K562 (cell line): ENCODE measurements around the gene GALNT13. TPM values are rescaled to one million over a fixed set of nuclear protein-coding genes. Genes with fewer than 3 reads are reported as not detected.

Source experiments
- ATAC-seq: fragments of 200-7000 bp; cut with Tn5 transposase; 3 replicates; pipeline ENCODE4 v1.9.1; 2020; ENCODE audit warnings: moderate library complexity
- BruUV-seq: library from RNA; stranded (reverse); fragments of 400-500 nt; replicated peaks from 2 replicates; lab custom pipeline; 2021; lab: Mats Ljungman, UMichigan
- CTCF ChIA-PET: fragments of 300-600 bp; formaldehyde crosslinking; extraction: SDS; loops from one replicate; lab custom pipeline; 2021; ENCODE audit warnings: low intra/inter-chr PET ratio; lab: Yijun Ruan, JAX
- POLR2A ChIA-PET: fragments of 300-600, 350-650 bp; sonication (Branson Sonifier 250); formaldehyde crosslinking; extraction: SDS; loops from one replicate; lab custom pipeline; 2021; ENCODE audit warnings: antibody characterized with exemption, inconsistent platforms; lab: Yijun Ruan, JAX
- DNase-seq, 4 experiments: peaks; one replicate each; pipeline versions ENCODE4 v3.0.0 to v3.0.0-alpha.2; 2011 to 2018; ENCODE audit warnings: low spot score in 3 of 4, mixed read lengths in 3 of 4; ENCODE audit errors: extremely low read depth in 1 of 4
- FAIRE-seq: peaks from 2 replicates; lab custom pipeline; 2011; peaks lifted over from hg19 to GRCh38; lab: Jason Lieb, UNC
- H2AFZ ChIP-seq: 2 replicates; pipeline ENCODE4 v1.6.0; 2011; ENCODE audit warnings: low read depth, low read length, control low read depth, inconsistent platforms
- H3K27ac ChIP-seq: fragments of 200-600 bp; 3 replicates; pipeline ENCODE4 v1.8.0; 2011; ENCODE audit warnings: low read depth, mild to moderate bottlenecking, control low read depth, inconsistent platforms, low read length, moderate library complexity, mixed read lengths; ENCODE audit errors: extremely low read depth
- H3K27me3 ChIP-seq, 2 experiments: fragments of 300-600 bp in 1 of 2; 2 replicates in 1 of 2; 3 replicates in 1 of 2; pipeline versions ENCODE4 v1.6.0 to v1.8.0; 2011; ENCODE audit warnings: inconsistent platforms in 2 of 2, low read length in 2 of 2, mild to moderate bottlenecking in 1 of 2, mixed read lengths in 1 of 2, moderate library complexity in 1 of 2; ENCODE audit not compliant: control insufficient read depth in 2 of 2, insufficient read depth in 2 of 2
- H3K36me3 ChIP-seq: fragments of 300-600 bp; 3 replicates; pipeline ENCODE4 v1.8.0; 2011; ENCODE audit warnings: mild to moderate bottlenecking, low read length, inconsistent platforms; ENCODE audit not compliant: control insufficient read depth, insufficient read depth
- H3K4me1 ChIP-seq, 2 experiments: fragments of 200-600 bp in 1 of 2; replicated peaks in 1 of 2; 2 replicates in 1 of 2; 3 replicates in 1 of 2; pipeline versions ENCODE4 v1.5.1 to v1.8.0; 2011; ENCODE audit warnings: inconsistent platforms in 2 of 2, low read length in 2 of 2, mild to moderate bottlenecking in 1 of 2, mixed read lengths in 1 of 2, moderate library complexity in 1 of 2; ENCODE audit not compliant: control insufficient read depth in 2 of 2, insufficient read depth in 2 of 2
- H3K4me2 ChIP-seq: 2 replicates; pipeline ENCODE4 v1.6.1; 2011; ENCODE audit warnings: low read length, control low read depth, inconsistent platforms, mixed read lengths; ENCODE audit not compliant: insufficient read depth
- H3K4me3 ChIP-seq: fragments of 200-600 bp; sonication (generic), shearing (Covaris generic); 2 replicates; pipeline ENCODE4 v1.5.1; 2016; ENCODE audit warnings: control low read depth, inconsistent platforms
- H3K79me2 ChIP-seq: fragments of 200-600 bp; 3 replicates; pipeline ENCODE4 v1.8.0; 2011; ENCODE audit warnings: low read length, inconsistent platforms; ENCODE audit not compliant: control insufficient read depth, insufficient read depth
- H3K9ac ChIP-seq, 2 experiments: 2 replicates each; pipeline versions ENCODE4 v1.6.0 to v1.6.1; 2011; ENCODE audit warnings: low read depth in 2 of 2, low read length in 2 of 2, control low read depth in 1 of 2, inconsistent platforms in 1 of 2, mild to moderate bottlenecking in 1 of 2, mixed read lengths in 1 of 2; ENCODE audit not compliant: insufficient read depth in 1 of 2
- H3K9me1 ChIP-seq: one replicate; pipeline ENCODE4 v1.6.0; 2011; ENCODE audit warnings: inconsistent platforms, mild to moderate bottlenecking, low read length, moderate library complexity; ENCODE audit not compliant: control insufficient read depth, insufficient read depth
- H3K9me3 ChIP-seq: replicated peaks from 2 replicates; pipeline ENCODE4 v1.5.1; 2011; ENCODE audit warnings: low read depth, low read length, inconsistent platforms; ENCODE audit not compliant: control insufficient read depth, insufficient read depth
- H4K20me1 ChIP-seq: replicated peaks from 2 replicates; pipeline ENCODE4 v1.6.1; 2011; ENCODE audit warnings: low read length, inconsistent platforms, mixed read lengths; ENCODE audit not compliant: control insufficient read depth, insufficient read depth
- BACH1 ChIP-seq: fragments of 200-800 bp; sonication (Bioruptor generic); IDR thresholded peaks from 2 replicates; pipeline ENCODE4 v1.6.1; 2016; ENCODE audit warnings: missing genetic modification characterization, missing compliant biosample characterization
- CHD2 ChIP-seq: IDR thresholded peaks from 2 replicates; pipeline ENCODE4 v1.6.1; 2011; ENCODE audit warnings: low read depth, low read length
- JUNB ChIP-seq: fragments of 450-650 bp; formaldehyde crosslinking; conservative IDR thresholded peaks from 2 replicates; pipeline ENCODE4 v1.4.0; 2020; ENCODE audit warnings: mild to moderate bottlenecking
- NR3C1 ChIP-seq: sonication (generic); formaldehyde crosslinking; IDR thresholded peaks from 2 replicates; pipeline ENCODE4 v1.8.1; 2022; ENCODE audit warnings: missing genetic modification reagents
- PHF21A ChIP-seq: fragments of 450-650 bp; IDR thresholded peaks from 2 replicates; pipeline ENCODE4 v1.6.1; 2017; ENCODE audit warnings: low read depth, borderline replicate concordance
- PTTG1 ChIP-seq: fragments of 450-650 bp; IDR thresholded peaks from 2 replicates; pipeline ENCODE4 v1.6.1; 2016; ENCODE audit warnings: low read depth, mild to moderate bottlenecking, missing genetic modification characterization, missing compliant biosample characterization
- STAT5A ChIP-seq: IDR thresholded peaks from 2 replicates; pipeline ENCODE4 v1.6.1; 2012; ENCODE audit warnings: low read length, inconsistent platforms, borderline replicate concordance
- ZBTB17 ChIP-seq: fragments of 450-650 bp; formaldehyde crosslinking; IDR thresholded peaks from 2 replicates; pipeline ENCODE4 v1.4.0; 2020; ENCODE audit warnings: mild to moderate bottlenecking
- ZBTB9 ChIP-seq: fragments of 450-650 bp; formaldehyde crosslinking; IDR thresholded peaks from 2 replicates; pipeline ENCODE4 v1.4.0; 2020; ENCODE audit warnings: mild to moderate bottlenecking, moderate library complexity
- ZNF431 ChIP-seq: sonication (generic); formaldehyde crosslinking; IDR thresholded peaks from 2 replicates; pipeline ENCODE4 v1.8.0; 2022; ENCODE audit warnings: mild to moderate bottlenecking, missing genetic modification reagents
- WGBS: fragments of 100-300 bp; shearing (Covaris generic); methylation state at CpG from one replicate; pipeline ENCODE4 v1.1.6; 2016; ENCODE audit warnings: low coverage, mixed read lengths; ENCODE audit not compliant: insufficient coverage; ENCODE audit errors: missing lambda C conversion rate; 5-methylcytosine and 5-hydroxymethylcytosine counted together
- in situ Hi-C: fragments of 300-500 bp; cut with MboI; formaldehyde crosslinking; loops from 4 replicates; pipeline ENCODE4 v1.15.0; 2018; ENCODE audit warnings: inconsistent platforms, mixed read lengths
- intact Hi-C: fragments of 100-400 bp; cut with micrococcal nuclease; formaldehyde crosslinking; loops from 2 replicates; pipeline ENCODE4 v1.14.2; 2022
- polyA plus RNA-seq, 8 experiments: library from polyadenylated mRNA; depleted of rRNA in 4 of 8; stranded (reverse) in 5 of 8; unstranded in 3 of 8; fragments of >200 nt; fragmentation: Nextera tagmentation in 2 of 8; fragmentation: Illumina TruSeq in 1 of 8; extraction: Ambion mirVana in 2 of 8; extraction: Trizol in 1 of 8; gene quantifications; 2 replicates each; pipeline versions ENCODE4 v1.2.1 to v1.2.3, GENCODE V29; 2011 to 2014; ENCODE audit warnings: inconsistent platforms in 1 of 8, missing spikeins in 1 of 8
- total RNA-seq, 7 experiments: library from RNA; depleted of rRNA in 6 of 7; stranded (reverse); fragments of >200 nt in 6 of 7; fragmentation: Illumina TruSeq in 2 of 7; extraction: Trizol in 2 of 7; gene quantifications; 2 replicates each; pipeline versions ENCODE4 v1.2.1 to v1.2.3, GENCODE V29; 2011 to 2021; ENCODE audit warnings: low replicate concordance in 1 of 7
- TF ChIP-seq, protein P1 (sequence below): IDR thresholded peaks from 2 replicates; pipeline ENCODE4 v1.6.1; 2011; ENCODE audit not compliant: insufficient read length; ENCODE audit errors: extremely low read depth

The GALNT13 gene
- total and polyA plus RNA-seq, 9 of the 15 experiments (the other 6 are each of a cell fraction or from before 2014, with no cell fraction given): not detected

GRCh38 chr2:154173164-154173563 is 301.4 kb downstream of the GALNT13 start:
- Histone ChIP-seq H4K20me1 (no peaks in the 10 kb centered on the region), H3K9me3 (no peaks in the 10 kb centered on the region), H3K9me1 (no peaks in the 10 kb centered on the region), H3K36me3 (no peaks in the 10 kb centered on the region), H3K4me3 (no peak overlapping the region), H2AFZ (no peak overlapping the region), H3K4me2 (no peak overlapping the region), H3K27me3 (no peaks in the 10 kb centered on the region), H3K27ac (no peak overlapping the region), H3K9ac (no peak overlapping the region), H3K79me2 (no peaks in the 10 kb centered on the region), H3K4me1 (no peaks in the 10 kb centered on the region)
- intact Hi-C loops: no loop called here
- ATAC-seq (no peak), FAIRE-seq (no peak), DNase-seq (no peak)
- 2% methylated on average over 2 of the region's 2 CpGs for WGBS
- TF ChIP-seq ZBTB9 (CRISPR knock-in tag): no peak
- TF ChIP-seq PTTG1: no peak
- no peak for TF ChIP-seq NR3C1 (CRISPR knock-in tag)
- TF ChIP-seq ZBTB17 (CRISPR knock-in tag): no peak
- no peak for TF ChIP-seq BACH1 (tag)
- TF ChIP-seq PHF21A: no peak
- no peak for TF ChIP-seq STAT5A
- TF ChIP-seq ZNF431 (CRISPR knock-in tag): no peak
- TF ChIP-seq, protein P1, sequence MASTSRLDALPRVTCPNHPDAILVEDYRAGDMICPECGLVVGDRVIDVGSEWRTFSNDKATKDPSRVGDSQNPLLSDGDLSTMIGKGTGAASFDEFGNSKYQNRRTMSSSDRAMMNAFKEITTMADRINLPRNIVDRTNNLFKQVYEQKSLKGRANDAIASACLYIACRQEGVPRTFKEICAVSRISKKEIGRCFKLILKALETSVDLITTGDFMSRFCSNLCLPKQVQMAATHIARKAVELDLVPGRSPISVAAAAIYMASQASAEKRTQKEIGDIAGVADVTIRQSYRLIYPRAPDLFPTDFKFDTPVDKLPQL: no peak
- TF ChIP-seq CHD2: no peak
- no peak for TF ChIP-seq JUNB (CRISPR knock-in tag)
- in situ Hi-C loops: no loop called here
- ChIA-PET POLR2A (no interaction called here), CTCF (no interaction called here)
- BruUV-seq: no TSS peak
